HepG2 (cell line): Measurements from ENCODE around the gene ZNF771. TPM values are rescaled to one million over a fixed set of nuclear protein-coding genes. Genes with fewer than 3 reads are reported as not detected.

Source experiments
- BRD4 ChIP-seq: sonication (generic); formaldehyde crosslinking; IDR thresholded peaks from 2 replicates; pipeline ENCODE4 v1.4.0; 2020; ENCODE audit warnings: missing genetic modification reagents
- DMAP1 ChIP-seq: IDR thresholded peaks from 2 replicates; pipeline ENCODE4 v1.6.1; 2016
- GLI4 ChIP-seq: sonication (generic); formaldehyde crosslinking; IDR thresholded peaks from 2 replicates; pipeline ENCODE4 v1.5.1; 2020; ENCODE audit warnings: missing genetic modification reagents, mild to moderate bottlenecking, moderate library complexity, borderline replicate concordance
- HDAC6 ChIP-seq: fragments of 200-600 bp; sonication (generic); IDR thresholded peaks from 2 replicates; pipeline ENCODE4 v1.7.0; 2017; ENCODE audit warnings: mild to moderate bottlenecking, antibody characterized with exemption, low read length, low read depth
- HOXA5 ChIP-seq: sonication (generic); formaldehyde crosslinking; IDR thresholded peaks from 2 replicates; pipeline ENCODE4 v1.4.0; 2020; ENCODE audit warnings: missing genetic modification reagents
- MAFK ChIP-seq, 2 experiments: IDR thresholded peaks in 1 of 2; conservative IDR thresholded peaks in 1 of 2; 2 replicates each; pipeline ENCODE4 v1.6.1; 2011; ENCODE audit warnings: improper control_type of control experiment in 2 of 2, low read length in 2 of 2
- MTERF4 ChIP-seq: sonication (generic); formaldehyde crosslinking; IDR thresholded peaks from 2 replicates; pipeline ENCODE4 v1.8.0; 2023; ENCODE audit warnings: mild to moderate bottlenecking, missing genetic modification reagents
- REST ChIP-seq, 2 experiments: IDR thresholded peaks; 2 replicates each; pipeline ENCODE4 v1.6.1; 2011 to 2012; ENCODE audit warnings: low read length in 2 of 2, borderline replicate concordance in 1 of 2, low read depth in 1 of 2, mild to moderate bottlenecking in 1 of 2, moderate library complexity in 1 of 2
- SCMH1 ChIP-seq: sonication (generic); formaldehyde crosslinking; IDR thresholded peaks from 2 replicates; pipeline ENCODE4 v1.9.0; 2021; ENCODE audit warnings: missing genetic modification reagents, mild to moderate bottlenecking, borderline replicate concordance
- SOX6 ChIP-seq, 2 experiments: fragments of 450-650 bp in 1 of 2; sonication (generic) in 1 of 2; formaldehyde crosslinking in 1 of 2; IDR thresholded peaks; 2 replicates each; pipeline versions ENCODE4 v1.4.0 to v1.6.1; 2017 to 2020; ENCODE audit warnings: antibody characterized with exemption in 1 of 2, mild to moderate bottlenecking in 1 of 2, missing genetic modification reagents in 1 of 2
- SSRP1 ChIP-seq: IDR thresholded peaks from 2 replicates; pipeline ENCODE4 v1.6.1; 2016; ENCODE audit warnings: control low read depth
- TRIM24 ChIP-seq: sonication (generic); formaldehyde crosslinking; IDR thresholded peaks from 2 replicates; pipeline ENCODE4 v1.8.0; 2022; ENCODE audit warnings: mild to moderate bottlenecking, missing genetic modification reagents
- ZMAT5 ChIP-seq: sonication (generic); formaldehyde crosslinking; IDR thresholded peaks from 2 replicates; pipeline ENCODE4 v1.5.0; 2020; ENCODE audit warnings: mild to moderate bottlenecking, low read depth, missing genetic modification reagents, borderline replicate concordance
- ZNF10 ChIP-seq: sonication (generic); formaldehyde crosslinking; IDR thresholded peaks from 2 replicates; pipeline ENCODE4 v1.4.0; 2020; ENCODE audit warnings: mild to moderate bottlenecking, low read depth, missing genetic modification reagents, borderline replicate concordance
- ZNF44 ChIP-seq: sonication (generic); formaldehyde crosslinking; IDR thresholded peaks from 2 replicates; pipeline ENCODE4 v1.5.1; 2020; ENCODE audit warnings: mild to moderate bottlenecking, missing genetic modification reagents
- ZNF496 ChIP-seq: sonication (generic); formaldehyde crosslinking; IDR thresholded peaks from 2 replicates; pipeline ENCODE4 v1.8.1; 2023; ENCODE audit warnings: mild to moderate bottlenecking, moderate library complexity, missing genetic modification reagents; ENCODE audit not compliant: insufficient replicate concordance
- ZNF850 ChIP-seq: sonication (generic); formaldehyde crosslinking; conservative IDR thresholded peaks from 2 replicates; pipeline ENCODE4 v1.9.0; 2021; ENCODE audit warnings: mild to moderate bottlenecking, missing genetic modification reagents
- polyA plus RNA-seq, 8 experiments: library from polyadenylated mRNA; depleted of rRNA in 3 of 8; stranded (reverse) in 7 of 8; unstranded in 1 of 8; fragments of >200 nt; fragmentation: Illumina TruSeq in 4 of 8; extraction: Trizol in 4 of 8; gene quantifications; 2 replicates each; pipeline versions ENCODE4 v1.2.1 to v1.2.3, GENCODE V29; 2011 to 2016; ENCODE audit warnings: low read depth in 4 of 8, missing spikeins in 1 of 8, mixed read lengths in 1 of 8; ENCODE audit not compliant: insufficient read depth in 1 of 8
- total RNA-seq, 5 experiments: library from RNA; depleted of rRNA; stranded (reverse); fragments of >200 nt; fragmentation: Illumina TruSeq; extraction: Trizol; gene quantifications; 2 replicates each; pipeline ENCODE4 v1.2.3, GENCODE V29; 2016; ENCODE audit warnings: low read depth in 1 of 5
- TF ChIP-seq, protein P1 (sequence below): IDR thresholded peaks from 2 replicates; pipeline ENCODE4 v1.6.1; 2016; ENCODE audit warnings: missing genetic modification reagents, missing compliant biosample characterization
- TF ChIP-seq, protein P2 (sequence below): sonication (generic); formaldehyde crosslinking; IDR thresholded peaks from 2 replicates; pipeline ENCODE4 v1.4.0; 2020; ENCODE audit warnings: mild to moderate bottlenecking, missing genetic modification reagents
- TF ChIP-seq, protein P3 (sequence below): fragments of 450-650 bp; IDR thresholded peaks from 2 replicates; pipeline ENCODE4 v1.6.1; 2016

The ZNF771 gene
- total and polyA plus RNA-seq, 2 of the 13 experiments (the other 11 are each of a cell fraction or from before 2014, with no cell fraction given) = 5.0 to 11.8 TPM

- peak in 1 of 2 experiments; percentile 65; a peak in 2 of 4 replicates for TF ChIP-seq REST (IDR thresholded peaks at IDR 0.05; ENCODE audit: borderline replicate concordance in 1 of 2, low read depth in 1 of 2, low read length in 2 of 2)
- TF ChIP-seq, protein P1, sequence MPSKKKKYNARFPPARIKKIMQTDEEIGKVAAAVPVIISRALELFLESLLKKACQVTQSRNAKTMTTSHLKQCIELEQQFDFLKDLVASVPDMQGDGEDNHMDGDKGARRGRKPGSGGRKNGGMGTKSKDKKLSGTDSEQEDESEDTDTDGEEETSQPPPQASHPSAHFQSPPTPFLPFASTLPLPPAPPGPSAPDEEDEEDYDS (CRISPR knock-in tag) = peak; percentile 85
- no peak for TF ChIP-seq HDAC6
- no peak for TF ChIP-seq MAFK (conservative IDR thresholded peaks at IDR 0.05 in 1 of 2, IDR thresholded peaks at IDR 0.05 in 1 of 2; ENCODE audit: low read length in 2 of 2)
- TF ChIP-seq, protein P2, sequence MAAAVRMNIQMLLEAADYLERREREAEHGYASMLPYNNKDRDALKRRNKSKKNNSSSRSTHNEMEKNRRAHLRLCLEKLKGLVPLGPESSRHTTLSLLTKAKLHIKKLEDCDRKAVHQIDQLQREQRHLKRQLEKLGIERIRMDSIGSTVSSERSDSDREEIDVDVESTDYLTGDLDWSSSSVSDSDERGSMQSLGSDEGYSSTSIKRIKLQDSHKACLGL (CRISPR knock-in tag) = peak; percentile 98
- no peak; the same call in none of the 2 replicates for TF ChIP-seq BRD4
- no peak for TF ChIP-seq ZNF10 (CRISPR knock-in tag)
- TF ChIP-seq, protein P3, sequence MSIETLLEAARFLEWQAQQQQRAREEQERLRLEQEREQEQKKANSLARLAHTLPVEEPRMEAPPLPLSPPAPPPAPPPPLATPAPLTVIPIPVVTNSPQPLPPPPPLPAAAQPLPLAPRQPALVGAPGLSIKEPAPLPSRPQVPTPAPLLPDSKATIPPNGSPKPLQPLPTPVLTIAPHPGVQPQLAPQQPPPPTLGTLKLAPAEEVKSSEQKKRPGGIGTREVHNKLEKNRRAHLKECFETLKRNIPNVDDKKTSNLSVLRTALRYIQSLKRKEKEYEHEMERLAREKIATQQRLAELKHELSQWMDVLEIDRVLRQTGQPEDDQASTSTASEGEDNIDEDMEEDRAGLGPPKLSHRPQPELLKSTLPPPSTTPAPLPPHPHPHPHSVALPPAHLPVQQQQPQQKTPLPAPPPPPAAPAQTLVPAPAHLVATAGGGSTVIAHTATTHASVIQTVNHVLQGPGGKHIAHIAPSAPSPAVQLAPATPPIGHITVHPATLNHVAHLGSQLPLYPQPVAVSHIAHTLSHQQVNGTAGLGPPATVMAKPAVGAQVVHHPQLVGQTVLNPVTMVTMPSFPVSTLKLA = peak; percentile 82
- no peak for TF ChIP-seq SCMH1
- peak; percentile 99 for TF ChIP-seq DMAP1 (CRISPR knock-in tag)
- TF ChIP-seq HOXA5 = 0 out of 2 replicates have a peak, but pooled peaks have one; percentile 30
- TF ChIP-seq ZNF496 (CRISPR knock-in tag) = no peak
- TF ChIP-seq ZMAT5 = no peak
- TF ChIP-seq MTERF4 (CRISPR knock-in tag) = peak; percentile 49; the same call in 1 of the 2 replicates
- TF ChIP-seq ZNF44 (CRISPR knock-in tag) = peak; percentile 79; the same call in 1 of the 2 replicates
- no peak for TF ChIP-seq SSRP1 (CRISPR knock-in tag)
- 0 out of 2 replicates have a peak, but pooled peaks have one; percentile 64 for TF ChIP-seq GLI4 (CRISPR knock-in tag)
- no peak for TF ChIP-seq TRIM24 (CRISPR knock-in tag)
- TF ChIP-seq SOX6 (IDR thresholded peaks at IDR 0.05) = no peak
- peak; percentile 84 for TF ChIP-seq SOX6 (CRISPR knock-in tag; IDR thresholded peaks at IDR 0.05)
- no peak for TF ChIP-seq ZNF850 (CRISPR knock-in tag)
These were observed at the start of gene ZNF771 (continued) for GRCh38 chr16:30407102-30407803.
